Endodermal cell (in vitro differentiated cells): ENCODE results near the gene CYTH3. TPM values are rescaled to one million over a fixed set of nuclear protein-coding genes. Genes with fewer than 3 reads are reported as not detected.

Experiments used
- DNase-seq: peaks from one replicate; pipeline ENCODE4 v3.0.0-alpha.2; 2017
- H3K27ac ChIP-seq: 2 replicates; pipeline ENCODE4 v1.5.1; 2013; ENCODE audit warnings: mild to moderate bottlenecking, low read depth, low read length, moderate library complexity
- H3K27me3 ChIP-seq: 2 replicates; pipeline ENCODE4 v1.6.1; 2013; ENCODE audit warnings: mild to moderate bottlenecking, low read length, moderate library complexity; ENCODE audit not compliant: insufficient read depth, control insufficient read depth, poor library complexity, severe bottlenecking
- H3K36me3 ChIP-seq: 2 replicates; pipeline ENCODE4 v1.7.0; 2013; ENCODE audit warnings: mild to moderate bottlenecking, low read length, moderate library complexity; ENCODE audit not compliant: control insufficient read depth, insufficient read depth
- H3K4me1 ChIP-seq: one replicate; pipeline ENCODE4 v1.7.0; 2013; ENCODE audit warnings: low read length; ENCODE audit not compliant: control insufficient read depth, insufficient read depth
- H3K4me3 ChIP-seq: 2 replicates; pipeline ENCODE4 v1.5.1; 2013; ENCODE audit warnings: mild to moderate bottlenecking, low read length, moderate library complexity
- H3K9ac ChIP-seq: 2 replicates; pipeline ENCODE4 v1.6.1; 2013; ENCODE audit warnings: mild to moderate bottlenecking, low read length, moderate library complexity; ENCODE audit not compliant: poor library complexity, severe bottlenecking; ENCODE audit errors: extremely low read depth
- H3K9me3 ChIP-seq: 2 replicates; pipeline ENCODE4 v1.6.1; 2013; ENCODE audit warnings: mild to moderate bottlenecking, low read length, moderate library complexity; ENCODE audit not compliant: control insufficient read depth
- H3K27ac Mint-ChIP-seq: 2 replicates; pipeline ENCODE4 v1.8.0; 2020; ENCODE audit warnings: mixed read lengths
- H3K27me3 Mint-ChIP-seq: 2 replicates; pipeline ENCODE4 v1.8.0; 2021; ENCODE audit warnings: mild to moderate bottlenecking, mixed read lengths; ENCODE audit not compliant: insufficient read depth
- H3K36me3 Mint-ChIP-seq: 2 replicates; pipeline ENCODE4 v1.8.0; 2020; ENCODE audit warnings: low read depth, mixed read lengths
- H3K4me1 Mint-ChIP-seq: 2 replicates; pipeline ENCODE4 v1.8.0; 2020; ENCODE audit warnings: mixed read lengths
- H3K4me3 Mint-ChIP-seq: 2 replicates; pipeline ENCODE4 v1.8.0; 2020; ENCODE audit warnings: mild to moderate bottlenecking, moderate library complexity, mixed read lengths
- H3K9me3 Mint-ChIP-seq: 2 replicates; pipeline ENCODE4 v1.8.0; 2020; ENCODE audit warnings: mild to moderate bottlenecking, mixed read lengths
- WGBS, 2 experiments: methylation state at CpG; one replicate each; pipeline versions ENCODE4 v1.1.5 to v1.1.7; 2013; ENCODE audit warnings: missing lambda C conversion rate in 2 of 2, mixed read lengths in 1 of 2; ENCODE audit not compliant: insufficient coverage in 1 of 2, insufficient read length in 1 of 2; 5-methylcytosine and 5-hydroxymethylcytosine counted together
- total RNA-seq, 2 donors: library from RNA; stranded (reverse); fragmentation: NEBNext Ultra II Directional in 1 of 2; extraction: Animal tissue kit (Norgen Biotek cat#: 25700) in 1 of 2; gene quantifications; 2 replicates in 1 of 2; 3 replicates in 1 of 2; pipeline ENCODE4 v1.2.1, GENCODE V29; 2021
- TF ChIP-seq, protein P1 (sequence below): fragments of 200-600 bp; sonication (generic); conservative IDR thresholded peaks from 2 replicates; pipeline ENCODE4 v1.5.0; 2021; ENCODE audit warnings: antibody characterized with exemption, mild to moderate bottlenecking

The CYTH3 gene
- total RNA-seq, 2 donors from 2014 or later, result 10.6 to 10.8 TPM

- Mint-ChIP-seq H3K9me3 (peaks cover 8% of the 10 kb centered on the region), H3K4me1 (peaks cover 5% of the 10 kb centered on the region), H3K4me3 (no peak overlapping the region), H3K27me3 (no peaks in the 10 kb centered on the region), H3K27ac (no peak overlapping the region), H3K36me3 (no peaks in the 10 kb centered on the region)
- Histone ChIP-seq H3K9me3 (peaks cover 4% of the 10 kb centered on the region), H3K9ac (no peak overlapping the region), H3K27ac (no peak overlapping the region), H3K36me3 (no peaks in the 10 kb centered on the region), H3K4me3 (no peak overlapping the region), H3K27me3 (no peaks in the 10 kb centered on the region), H3K4me1 (no peaks in the 10 kb centered on the region)
- 89 to 97% methylated on average over 5 to 7 of the region's 7 CpGs for WGBS, 2 experiments
- DNase-seq, result no peak
- TF ChIP-seq, protein P1, sequence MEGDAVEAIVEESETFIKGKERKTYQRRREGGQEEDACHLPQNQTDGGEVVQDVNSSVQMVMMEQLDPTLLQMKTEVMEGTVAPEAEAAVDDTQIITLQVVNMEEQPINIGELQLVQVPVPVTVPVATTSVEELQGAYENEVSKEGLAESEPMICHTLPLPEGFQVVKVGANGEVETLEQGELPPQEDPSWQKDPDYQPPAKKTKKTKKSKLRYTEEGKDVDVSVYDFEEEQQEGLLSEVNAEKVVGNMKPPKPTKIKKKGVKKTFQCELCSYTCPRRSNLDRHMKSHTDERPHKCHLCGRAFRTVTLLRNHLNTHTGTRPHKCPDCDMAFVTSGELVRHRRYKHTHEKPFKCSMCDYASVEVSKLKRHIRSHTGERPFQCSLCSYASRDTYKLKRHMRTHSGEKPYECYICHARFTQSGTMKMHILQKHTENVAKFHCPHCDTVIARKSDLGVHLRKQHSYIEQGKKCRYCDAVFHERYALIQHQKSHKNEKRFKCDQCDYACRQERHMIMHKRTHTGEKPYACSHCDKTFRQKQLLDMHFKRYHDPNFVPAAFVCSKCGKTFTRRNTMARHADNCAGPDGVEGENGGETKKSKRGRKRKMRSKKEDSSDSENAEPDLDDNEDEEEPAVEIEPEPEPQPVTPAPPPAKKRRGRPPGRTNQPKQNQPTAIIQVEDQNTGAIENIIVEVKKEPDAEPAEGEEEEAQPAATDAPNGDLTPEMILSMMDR, result no peak
Measured at GRCh38 chr7:6210621-6211372, 61.6 kb downstream of the CYTH3 start.

GRCh38 chr7:6209340-6209739 is 63.1 kb downstream of the CYTH3 start:
- Histone ChIP-seq H3K4me1 (no peaks in the 10 kb centered on the region), H3K27ac (no peak overlapping the region), H3K9me3 (no peaks in the 10 kb centered on the region), H3K9ac (no peak overlapping the region), H3K4me3 (no peak overlapping the region), H3K27me3 (no peaks in the 10 kb centered on the region), H3K36me3 (no peaks in the 10 kb centered on the region)
- Mint-ChIP-seq H3K4me3 (no peak overlapping the region), H3K4me1 (peaks cover 5% of the 10 kb centered on the region), H3K36me3 (no peaks in the 10 kb centered on the region), H3K27ac (no peak overlapping the region), H3K9me3 (no peaks in the 10 kb centered on the region), H3K27me3 (no peaks in the 10 kb centered on the region)
- 89% methylated on average over 6 of the region's 6 CpGs for WGBS, 2 experiments
- DNase-seq, result no peak
- TF ChIP-seq, protein P1, result no peak

DNA sequence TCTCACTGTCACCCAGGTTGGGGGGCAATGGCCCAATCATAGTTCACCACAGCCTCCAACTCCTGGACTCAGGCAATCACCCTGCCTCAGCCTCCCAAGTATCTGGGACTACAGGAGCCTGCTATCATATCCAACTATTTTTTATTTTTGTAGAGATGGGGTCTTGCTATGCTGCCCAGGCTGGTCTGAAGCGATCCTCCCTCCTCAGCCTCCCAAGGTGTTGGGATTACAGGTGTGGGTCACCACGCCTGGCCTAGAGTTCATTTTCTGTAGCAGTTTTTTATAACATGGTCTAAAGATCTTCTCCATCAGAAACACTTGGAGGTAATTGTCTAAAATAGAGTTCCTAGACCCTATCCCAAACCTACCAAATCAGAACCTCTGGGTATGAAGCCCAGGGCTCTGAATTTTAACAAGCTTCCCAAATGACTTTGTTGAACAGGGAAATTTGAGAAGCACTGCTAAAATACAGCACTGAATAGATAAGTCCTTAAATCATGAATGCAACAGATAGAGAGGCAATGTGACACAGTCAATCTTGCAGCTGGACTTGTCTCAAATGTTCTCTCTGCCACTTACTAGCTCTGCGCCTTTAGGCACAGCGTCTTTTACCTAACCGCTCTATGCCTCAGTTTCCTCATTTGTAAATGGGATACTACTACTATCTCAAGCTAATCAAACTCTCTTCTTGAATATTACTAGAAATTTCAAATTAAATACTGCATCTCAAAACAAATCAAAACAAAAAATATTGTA is 63.7 kb downstream of the CYTH3 start:
- H3K36me3 Mint-ChIP-seq, result no peaks in the 10 kb centered on the region
- no peak overlapping the region for H3K4me3 Mint-ChIP-seq

More for the DNA sequence above, 63.7 kb downstream of the CYTH3 start:
- Mint-ChIP-seq H3K9me3 (no peaks in the 10 kb centered on the region), H3K27me3 (no peaks in the 10 kb centered on the region), H3K27ac (no peak overlapping the region), H3K4me1 (peaks cover 4% of the 10 kb centered on the region)
- no peaks in the 10 kb centered on the region for H3K9me3 ChIP-seq
- no peak overlapping the region for H3K4me3 ChIP-seq
- no peak for DNase-seq
- no peaks in the 10 kb centered on the region for H3K36me3 ChIP-seq
- no peak overlapping the region for H3K27ac ChIP-seq
- H3K9ac ChIP-seq, result no peak overlapping the region
- 97 to 98% methylated on average over 3 to 5 of the region's 5 CpGs for WGBS, 2 experiments
- H3K27me3 ChIP-seq, result no peaks in the 10 kb centered on the region
- no peaks in the 10 kb centered on the region for H3K4me1 ChIP-seq
- TF ChIP-seq, protein P1, result no peak
